Motor neuron (in vitro differentiated cells): ENCODE data around the gene HS3ST2. TPM values are rescaled to one million over a fixed set of nuclear protein-coding genes. Genes with fewer than 3 reads are reported as not detected.
"Not testable (repeated sequence)": the region's sequence is repeated elsewhere in the genome, so short reads cannot be mapped to it uniquely, and the experiment has no call there.

Experiments
- ATAC-seq, 8 experiments: fragments of 200-7000 bp; cut with Tn5 transposase; replicated peaks in 6 of 8; 2 replicates each; pipeline ENCODE4 v1.8.0; 2021; ENCODE audit warnings: mild to moderate bottlenecking in 8 of 8, moderate library complexity in 8 of 8
- H3K27ac ChIP-seq, 2 donors: fragments of 250-450 bp; sonication (Bioruptor Pico); 2 replicates each; pipeline ENCODE4 v1.9.0; 2021; ENCODE audit warnings: antibody characterized with exemption in 2 of 2, mild to moderate bottlenecking in 2 of 2, moderate library complexity in 1 of 2
- H3K4me1 ChIP-seq, 2 donors: fragments of 250-450 bp; sonication (Bioruptor Pico); replicated peaks in 1 of 2; 2 replicates each; pipeline ENCODE4 v1.6.1; 2021; ENCODE audit warnings: antibody characterized with exemption in 2 of 2, mild to moderate bottlenecking in 2 of 2, moderate library complexity in 1 of 2
- H3K4me3 ChIP-seq, 5 donors: fragments of 250-450 bp; sonication (Bioruptor Pico); 2 replicates each; pipeline ENCODE4 v1.9.0; 2021; ENCODE audit warnings: antibody characterized with exemption in 5 of 5, mild to moderate bottlenecking in 5 of 5, moderate library complexity in 4 of 5
- WGBS, 10 experiments: fragments of 450-650 bp; shearing (Covaris generic); methylation state at CpG; one replicate each; pipeline ENCODE4 v1.0.0; 2022; 5-methylcytosine and 5-hydroxymethylcytosine counted together
- in situ Hi-C, 9 experiments: fragments of 400-800 bp; cut with MboI; loops; one replicate each; pipeline ENCODE4 v1.15.0; 2021; ENCODE audit warnings: low sequenced_read_pairs in 9 of 9, low pct_unique_long_range_greater_than_20kb in 2 of 9; ENCODE audit not compliant: unreplicated experiment in 9 of 9
- total RNA-seq, 8 experiments: library from RNA; unstranded; fragments of 300-600 nt; gene quantifications; 2 replicates each; pipeline versions ENCODE4 v1.2.3 to v1.2.4, GENCODE V29; 2022

Gene HS3ST2
- total RNA-seq, 8 experiments from 2014 or later: 0.67 to 6.9 (median 1.3) TPM

GRCh38 chr16:22898131-22898530 is 84.2 kb downstream of the HS3ST2 start:
- Histone ChIP-seq H3K4me3 (no peak overlapping the region), H3K27ac (no peak overlapping the region), H3K4me1 (no peaks in the 10 kb centered on the region)
- no peak for ATAC-seq
- in situ Hi-C loops: no loop called here

DNA sequence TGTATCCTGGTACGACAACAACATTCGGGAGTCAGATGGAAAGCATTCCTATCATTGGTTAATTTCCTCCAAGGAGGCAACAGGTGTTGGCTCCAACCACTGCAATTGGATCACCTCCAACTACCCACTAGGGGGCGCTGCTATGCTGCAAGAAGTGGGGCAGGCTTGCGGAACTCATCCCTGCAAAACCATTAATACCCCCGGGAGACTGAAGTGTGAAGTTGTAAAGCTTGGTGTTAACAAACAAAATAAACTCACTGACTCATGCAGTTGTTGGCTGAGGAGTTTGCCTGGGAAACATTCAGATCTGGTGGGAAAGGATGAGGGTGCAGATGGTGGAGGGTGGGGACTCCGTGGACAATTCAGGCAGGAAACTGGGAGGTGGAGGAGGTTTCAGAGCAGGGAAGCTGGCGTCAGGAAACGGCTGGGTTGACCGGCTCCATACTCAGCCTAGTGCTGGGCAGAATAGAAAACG is 84.9 kb downstream of the HS3ST2 start:
- in situ Hi-C loops: no loop called here
- Histone ChIP-seq H3K4me1 (no peaks in the 10 kb centered on the region), H3K4me3 (no peak overlapping the region), H3K27ac (no peak overlapping the region)
- 0 to 22% (median 8%) methylated on average over 2 to 8 of the region's 10 CpGs; no CpG with 5 or more reads in 4 of the 10 experiments for WGBS, 10 experiments
- peak; percentile 48 to 99 (median 76) for ATAC-seq

DNA sequence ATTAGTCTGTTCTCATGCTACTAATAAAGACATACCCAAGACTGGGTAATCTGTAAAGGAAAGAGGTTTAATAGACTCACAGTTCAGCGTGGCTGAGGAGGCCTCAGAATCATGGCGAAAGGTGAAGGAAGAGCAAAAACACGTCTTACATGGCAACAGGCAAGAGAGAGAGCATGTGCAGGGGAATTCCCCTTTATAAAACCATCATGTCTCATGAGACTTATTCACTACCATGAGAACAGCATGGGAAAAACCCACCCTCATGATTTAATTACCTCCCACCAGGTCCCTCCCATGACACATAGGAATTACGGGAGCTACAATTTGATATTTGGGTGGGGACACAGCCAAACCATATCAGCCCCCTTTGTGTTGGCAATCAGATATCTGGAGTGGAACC is 85.6 kb downstream of the HS3ST2 start:
- H3K4me1 ChIP-seq, in situ Hi-C loops, H3K4me3 ChIP-seq, H3K27ac ChIP-seq, ATAC-seq: not testable (repeated sequence)
- 30 to 100% (median 80%) methylated on average over 1 to 4 of the region's 4 CpGs; no CpG with 5 or more reads in 5 of the 10 experiments for WGBS, 10 experiments

DNA sequence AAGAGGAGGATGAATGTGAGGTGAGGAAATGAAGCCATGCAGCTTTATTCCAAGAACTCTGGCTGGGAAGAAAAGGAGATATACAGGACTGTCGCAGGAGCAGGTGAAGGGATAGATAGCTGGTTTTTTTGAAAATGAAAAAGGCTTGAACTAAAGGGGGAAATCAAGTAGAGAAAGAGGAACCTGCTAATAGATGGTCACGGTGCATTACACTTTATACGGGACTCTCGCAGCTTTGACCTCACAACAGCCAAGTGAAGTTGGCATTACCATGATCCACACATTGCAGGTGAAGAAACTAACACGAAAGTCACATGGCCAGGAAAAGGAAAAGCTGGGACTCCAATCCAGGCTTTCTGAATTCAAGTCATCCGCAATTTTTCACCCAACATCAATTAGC is 86.9 kb downstream of the HS3ST2 start:
- 30 to 98% (median 83%) methylated on average over 2 to 6 of the region's 6 CpGs; no CpG with 5 or more reads in 1 of the 10 experiments for WGBS, 10 experiments
- Histone ChIP-seq H3K27ac (no peak overlapping the region), H3K4me3 (no peak overlapping the region), H3K4me1 (peaks cover 0 to 3% of the 10 kb centered on the region in 2 donors)
- no peak for ATAC-seq
- in situ Hi-C loops: no loop called here

- ATAC-seq: no peak
- no peak overlapping the region for H3K4me3 ChIP-seq
- peaks cover 0 to 3% of the 10 kb centered on the region in 2 donors for H3K4me1 ChIP-seq
- no peak overlapping the region for H3K27ac ChIP-seq
- in situ Hi-C loops: no loop called here
- WGBS, 10 experiments: 28 to 95% (median 55%) methylated on average over 2 to 4 of the region's 5 CpGs; no CpG with 5 or more reads in 1 of the 10 experiments
Measured at GRCh38 chr16:22901563-22901962, 87.6 kb downstream of the HS3ST2 start.

DNA sequence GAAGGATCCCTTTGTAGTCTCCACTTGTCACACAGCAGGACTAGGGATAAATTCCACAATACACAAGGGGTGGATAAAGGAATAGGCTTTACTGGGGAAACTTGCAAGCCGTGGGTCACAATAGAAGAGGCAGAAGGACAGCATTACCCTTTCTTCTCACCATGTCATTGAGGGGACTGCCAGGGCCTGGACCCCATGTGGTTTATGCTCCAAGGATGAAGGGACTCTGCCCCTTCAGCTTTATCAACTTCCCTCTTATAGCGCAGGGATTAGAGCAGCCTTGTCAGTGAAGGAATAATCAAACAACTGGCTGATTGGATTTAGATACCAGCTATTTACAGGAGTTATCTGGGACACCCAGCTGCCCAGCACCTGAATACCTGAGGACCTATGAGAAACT is 89.8 kb downstream of the HS3ST2 start:
- in situ Hi-C loops: no loop called here
- Histone ChIP-seq H3K4me3 (no peak overlapping the region), H3K4me1 (peaks cover 0 to 3% of the 10 kb centered on the region in 2 donors), H3K27ac (no peak overlapping the region)
- WGBS, 10 experiments: 0 to 67% (median 42%) methylated on average over 1 to 2 of the region's 2 CpGs; no CpG with 5 or more reads in 6 of the 10 experiments
- no peak for ATAC-seq

- ATAC-seq: peak in 7 of 8 experiments; percentile 17 to 88 (median 45)
- H3K27ac ChIP-seq: no peak overlapping the region
- in situ Hi-C loops: no loop called here
- no peak overlapping the region for H3K4me3 ChIP-seq
- H3K4me1 ChIP-seq: no peaks in the 10 kb centered on the region
- WGBS, 10 experiments: 28 to 88% (median 55%) methylated on average over 1 to 7 of the region's 7 CpGs; no CpG with 5 or more reads in 4 of the 10 experiments
Measured at GRCh38 chr16:22912654-22913053, 98.7 kb downstream of the HS3ST2 start.

GRCh38 chr16:22915003-22915402 is 101.0 kb downstream of the HS3ST2 start:
- in situ Hi-C loops: no loop called here
- Histone ChIP-seq H3K27ac (no peak overlapping the region), H3K4me1 (no peaks in the 10 kb centered on the region), H3K4me3 (no peak overlapping the region)
- 70 to 100% (median 80%) methylated on average over 1 to 7 of the region's 25 CpGs; no CpG with 5 or more reads in 4 of the 10 experiments for WGBS, 10 experiments
- ATAC-seq: no peak

DNA sequence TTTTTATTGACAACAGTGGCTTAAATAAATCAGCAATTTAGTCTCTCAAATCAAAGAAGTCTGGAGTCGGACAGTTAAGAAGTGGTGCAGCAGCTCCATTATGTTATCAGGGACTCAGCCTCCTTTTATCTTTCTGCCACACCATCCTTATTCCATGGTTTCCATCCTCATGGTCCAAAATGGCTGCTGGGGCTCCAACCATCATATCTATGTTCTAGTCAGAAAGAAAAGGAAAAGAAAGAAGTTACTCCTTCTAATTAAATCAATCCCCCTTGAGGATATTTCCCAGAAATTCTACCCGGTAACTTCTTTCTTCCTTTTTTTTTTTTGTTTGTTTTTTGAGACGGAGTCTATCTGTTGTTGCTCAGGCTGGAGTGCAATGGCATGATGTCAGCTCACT is 109.5 kb downstream of the HS3ST2 start:
- Histone ChIP-seq H3K27ac (no peak overlapping the region), H3K4me3 (no peak overlapping the region), H3K4me1 (no peaks in the 10 kb centered on the region)
- no peak for ATAC-seq
- WGBS, 10 experiments: 0 to 100% (median 62%) methylated on average over 1 to 3 of the region's 3 CpGs
- in situ Hi-C loops: no loop called here

GRCh38 chr16:22924492-22924891 is 110.5 kb downstream of the HS3ST2 start:
- in situ Hi-C loops: no loop called here
- ATAC-seq: no peak
- Histone ChIP-seq H3K27ac (no peak overlapping the region), H3K4me3 (no peak overlapping the region), H3K4me1 (no peaks in the 10 kb centered on the region)
- 0 to 75% (median 27%) methylated on average over 1 to 5 of the region's 5 CpGs; no CpG with 5 or more reads in 3 of the 10 experiments for WGBS, 10 experiments

DNA sequence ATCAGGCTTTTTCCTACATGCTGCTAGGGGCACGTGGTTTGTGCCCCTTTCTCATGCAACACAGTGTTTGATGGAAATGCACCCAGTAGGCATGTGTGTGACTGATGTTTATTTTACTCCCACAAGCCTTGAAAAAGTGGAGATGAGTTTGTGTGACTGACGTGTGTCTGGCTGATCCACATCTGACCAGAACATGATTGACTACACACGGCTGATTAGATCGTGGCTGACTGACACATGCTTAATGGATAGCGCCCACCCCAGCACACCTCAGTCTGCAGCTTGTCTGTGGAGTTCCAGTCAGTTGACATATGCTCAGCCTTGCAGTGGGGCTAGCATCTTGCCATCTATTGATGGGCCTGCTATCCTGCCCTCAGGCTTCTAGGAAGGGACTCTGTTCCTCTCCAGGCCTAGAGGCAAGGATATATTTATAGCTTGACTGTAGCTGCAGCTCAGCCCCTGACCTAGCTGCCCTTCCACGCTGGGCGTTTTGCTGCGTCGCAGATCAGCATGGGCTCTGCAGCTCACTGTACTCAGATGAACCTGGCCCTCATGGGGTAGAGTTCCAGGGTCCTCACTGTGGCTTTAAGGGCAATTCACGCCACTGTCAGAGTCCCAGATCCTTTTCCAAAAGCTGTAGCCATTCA is 112.3 kb downstream of the HS3ST2 start:
- no peak overlapping the region for H3K27ac ChIP-seq

GRCh38 chr16:22927306-22927705 is 113.3 kb downstream of the HS3ST2 start:
- H3K27ac ChIP-seq: no peak overlapping the region
- no peak overlapping the region for H3K4me3 ChIP-seq
- H3K4me1 ChIP-seq: no peaks in the 10 kb centered on the region
- 0 to 86% (median 20%) methylated on average over 1 to 3 of the region's 3 CpGs for WGBS, 10 experiments
- no peak for ATAC-seq
- in situ Hi-C loops: loop anchor here in 1 of 9 experiments (25.0 kb wide), 1 partner anchor 110 kb away; no protein-coding TSS in a partner anchor

More for the DNA sequence above, 112.3 kb downstream of the HS3ST2 start:
- Histone ChIP-seq H3K4me1 (no peaks in the 10 kb centered on the region), H3K4me3 (no peak overlapping the region)
- WGBS, 10 experiments: 10 to 90% (median 56%) methylated on average over 1 to 9 of the region's 10 CpGs
- ATAC-seq: peak in 2 of 8 experiments; percentile 33
- in situ Hi-C loops: loop anchor here in 1 of 9 experiments (25.0 kb wide), 1 partner anchor 111 kb away; no protein-coding TSS in a partner anchor

DNA sequence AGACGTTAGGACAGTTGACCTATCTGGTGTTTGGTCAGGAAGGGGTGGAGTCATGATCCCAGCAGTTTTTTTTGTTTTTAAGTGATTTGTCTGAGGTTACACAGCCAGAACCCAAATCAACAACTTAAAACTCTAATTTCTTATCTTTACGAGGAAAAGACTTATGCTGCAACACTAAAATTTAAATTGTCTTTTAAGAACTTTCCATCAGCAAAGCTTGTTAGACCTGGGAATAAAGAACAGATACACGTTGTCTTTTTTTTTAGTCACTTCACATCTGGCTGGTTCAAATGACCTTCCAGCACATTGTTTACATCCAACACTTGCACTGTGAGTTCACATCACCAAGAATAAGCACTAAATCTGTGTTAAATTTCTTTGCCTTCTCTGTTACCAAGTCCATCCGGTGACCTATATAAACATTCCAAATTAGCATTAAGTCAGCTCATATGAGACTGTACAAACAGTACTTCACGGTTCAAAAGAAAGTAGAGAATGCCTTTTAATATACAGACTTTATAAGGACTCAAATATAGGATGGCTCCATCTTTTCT is 115.0 kb downstream of the HS3ST2 start:
- ATAC-seq: no peak
- WGBS, 10 experiments: 13 to 83% (median 31%) methylated on average over 1 to 5 of the region's 5 CpGs; no CpG with 5 or more reads in 1 of the 10 experiments
- in situ Hi-C loops: loop anchor here in 1 of 9 experiments (25.0 kb wide), 1 partner anchor 108 kb away; no protein-coding TSS in a partner anchor
- Histone ChIP-seq H3K4me1 (no peaks in the 10 kb centered on the region), H3K27ac (no peak overlapping the region), H3K4me3 (no peak overlapping the region)
